Measurements from ENCODE around the gene PEBP1. TPM values are rescaled to one million over a fixed set of nuclear protein-coding genes. Genes with fewer than 3 reads are reported as not detected.
A peak's percentile ranks its signal among the peaks of the same experiment; 100 is the strongest.

The PEBP1 gene
- total RNA-seq, 5 donors from 2014 or later (not counting 1 experiment from before 2014, with no cell fraction given), result 86.4 to 107 (median 97.3) TPM

DNA sequence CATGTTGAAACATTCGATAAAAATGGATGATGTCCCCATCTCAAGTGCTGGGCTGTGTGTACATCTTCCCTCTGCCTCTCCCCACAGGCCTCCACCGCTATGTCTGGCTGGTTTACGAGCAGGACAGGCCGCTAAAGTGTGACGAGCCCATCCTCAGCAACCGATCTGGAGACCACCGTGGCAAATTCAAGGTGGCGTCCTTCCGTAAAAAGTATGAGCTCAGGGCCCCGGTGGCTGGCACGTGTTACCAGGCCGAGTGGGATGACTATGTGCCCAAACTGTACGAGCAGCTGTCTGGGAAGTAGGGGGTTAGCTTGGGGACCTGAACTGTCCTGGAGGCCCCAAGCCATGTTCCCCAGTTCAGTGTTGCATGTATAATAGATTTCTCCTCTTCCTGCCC is 8.6 kb downstream of the PEBP1 start:
- H3K27me3 Mint-ChIP-seq, result no peaks in the 10 kb centered on the region

DNA sequence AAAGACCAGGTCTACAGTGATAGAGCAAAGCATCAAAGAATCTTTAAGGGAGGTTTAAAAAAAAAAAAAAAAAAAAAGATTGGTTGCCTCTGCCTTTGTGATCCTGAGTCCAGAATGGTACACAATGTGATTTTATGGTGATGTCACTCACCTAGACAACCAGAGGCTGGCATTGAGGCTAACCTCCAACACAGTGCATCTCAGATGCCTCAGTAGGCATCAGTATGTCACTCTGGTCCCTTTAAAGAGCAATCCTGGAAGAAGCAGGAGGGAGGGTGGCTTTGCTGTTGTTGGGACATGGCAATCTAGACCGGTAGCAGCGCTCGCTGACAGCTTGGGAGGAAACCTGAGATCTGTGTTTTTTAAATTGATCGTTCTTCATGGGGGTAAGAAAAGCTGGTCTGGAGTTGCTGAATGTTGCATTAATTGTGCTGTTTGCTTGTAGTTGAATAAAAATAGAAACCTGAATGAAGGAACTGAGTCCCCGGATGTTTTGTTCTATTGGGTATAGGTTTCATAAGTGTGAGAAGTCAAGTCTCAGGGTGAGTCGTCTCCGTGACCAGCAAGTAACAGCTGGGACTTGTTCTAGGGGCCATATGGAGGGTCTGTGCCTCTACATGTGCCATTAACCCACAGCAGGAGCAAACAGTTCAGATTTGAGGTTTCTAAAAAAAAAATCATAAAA is 9.3 kb downstream of the PEBP1 start:
- H3K4me1 ChIP-seq (ENCODE audit: control insufficient read depth in 1 of 2, extremely low read depth in 1 of 2, insufficient read depth in 2 of 2, low read length in 2 of 2), result no peaks in the 10 kb centered on the region
- 83% methylated on average over 6 of the region's 7 CpGs for WGBS (ENCODE audit: insufficient coverage)
- no peaks in the 10 kb centered on the region for H3K9me3 ChIP-seq
- ChIA-PET CTCF (no interaction called here), POLR2A (no interaction called here)
- peak overlapping the region in 1 of 2 donors; percentile 64 for H3K27ac Mint-ChIP-seq
- no peaks in the 10 kb centered on the region for H3K27me3 Mint-ChIP-seq
- peaks cover 5 to 39% of the 10 kb centered on the region in 2 donors for H3K36me3 ChIP-seq (ENCODE audit: control insufficient read depth in 2 of 2, extremely low read depth in 1 of 2, insufficient read depth in 1 of 2, low read length in 1 of 2)
- H3K27me3 ChIP-seq (replicated peaks in 1 of 2; ENCODE audit: control insufficient read depth in 2 of 2, extremely low read depth in 1 of 2, insufficient read depth in 2 of 2, low read length in 1 of 2), result no peaks in the 10 kb centered on the region
- ATAC-seq (replicated peaks in 1 of 4), result no peak
- H3K4me3 Mint-ChIP-seq, result no peak overlapping the region
- H3K4me3 ChIP-seq (ENCODE audit: control insufficient read depth in 1 of 2, extremely low read depth in 1 of 2, low read length in 1 of 2), result no peak overlapping the region
- peaks cover 2 to 18% (median 2%) of the 10 kb centered on the region in 3 donors for H3K4me1 Mint-ChIP-seq
- no peak overlapping the region for H3K27ac ChIP-seq (ENCODE audit: low read length)
- no peaks in the 10 kb centered on the region for H3K9me3 Mint-ChIP-seq
- DNase-seq, result no peak
- peaks cover 47% of the 10 kb centered on the region for H3K36me3 Mint-ChIP-seq

More for the DNA sequence above, 8.6 kb downstream of the PEBP1 start:
- peaks cover 50% of the 10 kb centered on the region for H3K36me3 Mint-ChIP-seq
- POLR2A ChIA-PET, result no interaction called here
- H3K27ac Mint-ChIP-seq, result peak overlapping the region in 1 of 2 donors; percentile 16
- H3K4me3 Mint-ChIP-seq, result no peak overlapping the region
- no peak for ATAC-seq (replicated peaks in 1 of 4)
- Histone ChIP-seq H3K9me3 (no peaks in the 10 kb centered on the region), H3K27me3 (replicated peaks in 1 of 2; ENCODE audit: control insufficient read depth in 2 of 2, extremely low read depth in 1 of 2, insufficient read depth in 2 of 2, low read length in 1 of 2) (no peaks in the 10 kb centered on the region), H3K27ac (ENCODE audit: low read length) (no peak overlapping the region), H3K36me3 (ENCODE audit: control insufficient read depth in 2 of 2, extremely low read depth in 1 of 2, insufficient read depth in 1 of 2, low read length in 1 of 2) (peaks cover 7 to 45% of the 10 kb centered on the region in 2 donors), H3K4me1 (ENCODE audit: control insufficient read depth in 1 of 2, extremely low read depth in 1 of 2, insufficient read depth in 2 of 2, low read length in 2 of 2) (no peaks in the 10 kb centered on the region), H3K4me3 (ENCODE audit: control insufficient read depth in 1 of 2, extremely low read depth in 1 of 2, low read length in 1 of 2) (no peak overlapping the region)
- CTCF ChIA-PET, result no interaction called here
- 98% methylated on average over 10 of the region's 13 CpGs for WGBS (ENCODE audit: insufficient coverage)
- DNase-seq, result no peak
- peaks cover 2 to 18% (median 2%) of the 10 kb centered on the region in 3 donors for H3K4me1 Mint-ChIP-seq
- no peaks in the 10 kb centered on the region for H3K9me3 Mint-ChIP-seq

DNA sequence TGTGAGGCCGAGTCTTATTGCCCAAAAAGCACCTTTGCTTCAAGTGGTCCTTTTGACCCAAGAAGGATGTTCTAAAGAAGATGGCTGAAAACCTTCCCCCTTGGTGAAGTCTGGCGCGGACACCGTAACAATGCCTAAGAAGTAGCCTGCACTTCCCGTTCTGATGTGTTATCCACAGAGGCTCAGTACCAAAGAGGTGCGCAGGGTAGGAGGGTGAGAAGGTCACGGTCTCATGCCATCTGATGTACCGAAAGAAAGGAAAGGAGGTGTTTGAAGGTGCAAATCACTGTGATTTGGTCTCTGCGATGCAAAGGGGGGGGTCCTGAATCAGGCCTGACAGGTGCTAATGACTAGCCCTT is 9.9 kb downstream of the PEBP1 start:
- no peaks in the 10 kb centered on the region for H3K27me3 ChIP-seq (replicated peaks in 1 of 2; ENCODE audit: control insufficient read depth in 2 of 2, extremely low read depth in 1 of 2, insufficient read depth in 2 of 2, low read length in 1 of 2)
- no peaks in the 10 kb centered on the region for H3K4me1 ChIP-seq (ENCODE audit: control insufficient read depth in 1 of 2, extremely low read depth in 1 of 2, insufficient read depth in 2 of 2, low read length in 2 of 2)
- H3K36me3 ChIP-seq (ENCODE audit: control insufficient read depth in 2 of 2, extremely low read depth in 1 of 2, insufficient read depth in 1 of 2, low read length in 1 of 2), result peaks cover 5 to 37% of the 10 kb centered on the region in 2 donors
- no peaks in the 10 kb centered on the region for H3K9me3 ChIP-seq
- WGBS (ENCODE audit: insufficient coverage), result 91% methylated on average over 4 of the region's 9 CpGs
- no peaks in the 10 kb centered on the region for H3K9me3 Mint-ChIP-seq
- H3K27me3 Mint-ChIP-seq, result no peaks in the 10 kb centered on the region
- no peak overlapping the region for H3K27ac Mint-ChIP-seq
- DNase-seq (no peak), ATAC-seq (replicated peaks in 1 of 4) (no peak)
- no peak overlapping the region for H3K4me3 Mint-ChIP-seq
- ChIA-PET CTCF (no interaction called here), POLR2A (no interaction called here)
- peaks cover 2 to 18% (median 2%) of the 10 kb centered on the region in 3 donors for H3K4me1 Mint-ChIP-seq
- H3K4me3 ChIP-seq (ENCODE audit: control insufficient read depth in 1 of 2, extremely low read depth in 1 of 2, low read length in 1 of 2), result no peak overlapping the region
- H3K36me3 Mint-ChIP-seq, result peaks cover 48% of the 10 kb centered on the region
- no peak overlapping the region for H3K27ac ChIP-seq (ENCODE audit: low read length)

DNA sequence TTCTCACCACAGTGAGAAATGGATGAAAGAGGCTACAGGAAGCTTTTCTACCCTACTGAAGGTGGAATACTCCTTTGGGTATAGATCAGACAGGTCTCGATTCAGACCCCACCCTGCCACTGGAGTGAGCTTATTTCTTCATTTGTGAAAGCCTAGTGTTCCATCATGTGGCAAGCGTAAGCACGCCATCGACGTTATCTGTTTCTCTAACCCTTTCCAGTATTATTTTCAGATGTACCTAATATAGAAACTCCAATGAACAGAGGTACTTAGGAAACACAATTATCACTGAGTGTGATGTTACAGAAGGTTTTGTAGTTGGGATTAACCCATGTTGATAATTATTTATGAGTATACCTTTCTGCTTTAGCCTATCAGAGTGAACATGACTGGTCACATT is 12.4 kb downstream of the PEBP1 start:
- WGBS (ENCODE audit: insufficient coverage), result 88% methylated on average over 1 of the region's 5 CpGs
- Mint-ChIP-seq H3K9me3 (no peaks in the 10 kb centered on the region), H3K27me3 (no peaks in the 10 kb centered on the region), H3K4me1 (peaks cover 0 to 14% (median 2%) of the 10 kb centered on the region in 3 donors), H3K36me3 (peaks cover 48% of the 10 kb centered on the region), H3K27ac (no peak overlapping the region), H3K4me3 (no peak overlapping the region)
- DNase-seq, result no peak
- H3K36me3 ChIP-seq (ENCODE audit: control insufficient read depth in 2 of 2, extremely low read depth in 1 of 2, insufficient read depth in 1 of 2, low read length in 1 of 2), result peaks cover 5 to 50% of the 10 kb centered on the region in 2 donors
- no peaks in the 10 kb centered on the region for H3K4me1 ChIP-seq (ENCODE audit: control insufficient read depth in 1 of 2, extremely low read depth in 1 of 2, insufficient read depth in 2 of 2, low read length in 2 of 2)
- H3K27ac ChIP-seq (ENCODE audit: low read length), result no peak overlapping the region
- no peaks in the 10 kb centered on the region for H3K27me3 ChIP-seq (replicated peaks in 1 of 2; ENCODE audit: control insufficient read depth in 2 of 2, extremely low read depth in 1 of 2, insufficient read depth in 2 of 2, low read length in 1 of 2)
- CTCF ChIA-PET, result no interaction called here
- no peaks in the 10 kb centered on the region for H3K9me3 ChIP-seq
- POLR2A ChIA-PET, result no interaction called here
- no peak for ATAC-seq (replicated peaks in 1 of 4)
- no peak overlapping the region for H3K4me3 ChIP-seq (ENCODE audit: control insufficient read depth in 1 of 2, extremely low read depth in 1 of 2, low read length in 1 of 2)

DNA sequence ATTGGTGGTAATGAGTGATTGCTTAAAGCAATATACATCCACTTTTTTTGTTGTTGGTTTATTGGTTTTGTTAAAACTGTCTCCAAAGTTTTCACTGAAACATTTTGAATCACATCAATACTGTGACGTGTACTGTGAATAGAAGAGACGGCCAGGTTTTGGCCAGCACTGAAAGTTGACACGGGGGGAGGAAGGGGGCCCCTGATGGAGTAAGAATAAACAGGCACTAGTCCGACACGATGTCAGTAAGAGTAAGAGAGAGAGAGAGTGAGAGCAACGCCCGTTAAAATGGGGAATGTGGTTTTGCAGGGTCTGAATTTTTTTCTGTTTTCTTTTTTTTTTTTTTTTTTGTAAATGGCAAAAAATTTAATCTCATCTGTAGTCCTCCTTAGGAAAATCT is 14.7 kb downstream of the PEBP1 start:
- no CpG with 5 or more reads among the region's 7 CpGs for WGBS (ENCODE audit: insufficient coverage)
- CTCF ChIA-PET, result interaction anchor here in 1 of 2 donors (0.8 kb wide), 1 partner anchor 12 kb away, joined by 3 read pairs; no protein-coding TSS in a partner anchor
- Histone ChIP-seq H3K4me1 (ENCODE audit: control insufficient read depth in 1 of 2, extremely low read depth in 1 of 2, insufficient read depth in 2 of 2, low read length in 2 of 2) (no peaks in the 10 kb centered on the region), H3K4me3 (ENCODE audit: control insufficient read depth in 1 of 2, extremely low read depth in 1 of 2, low read length in 1 of 2) (no peak overlapping the region), H3K27ac (ENCODE audit: low read length) (no peak overlapping the region), H3K36me3 (ENCODE audit: control insufficient read depth in 2 of 2, extremely low read depth in 1 of 2, insufficient read depth in 1 of 2, low read length in 1 of 2) (peaks cover 0 to 38% of the 10 kb centered on the region in 2 donors), H3K27me3 (replicated peaks in 1 of 2; ENCODE audit: control insufficient read depth in 2 of 2, extremely low read depth in 1 of 2, insufficient read depth in 2 of 2, low read length in 1 of 2) (no peaks in the 10 kb centered on the region), H3K9me3 (no peaks in the 10 kb centered on the region)
- DNase-seq (no peak), ATAC-seq (replicated peaks in 1 of 4) (no peak)
- Mint-ChIP-seq H3K4me1 (peaks cover 0 to 7% (median 0%) of the 10 kb centered on the region in 3 donors), H3K27ac (peak overlapping the region; percentile 31 to 37), H3K27me3 (no peaks in the 10 kb centered on the region), H3K4me3 (no peak overlapping the region), H3K9me3 (no peaks in the 10 kb centered on the region), H3K36me3 (peaks cover 32% of the 10 kb centered on the region)
- POLR2A ChIA-PET, result no interaction called here

DNA sequence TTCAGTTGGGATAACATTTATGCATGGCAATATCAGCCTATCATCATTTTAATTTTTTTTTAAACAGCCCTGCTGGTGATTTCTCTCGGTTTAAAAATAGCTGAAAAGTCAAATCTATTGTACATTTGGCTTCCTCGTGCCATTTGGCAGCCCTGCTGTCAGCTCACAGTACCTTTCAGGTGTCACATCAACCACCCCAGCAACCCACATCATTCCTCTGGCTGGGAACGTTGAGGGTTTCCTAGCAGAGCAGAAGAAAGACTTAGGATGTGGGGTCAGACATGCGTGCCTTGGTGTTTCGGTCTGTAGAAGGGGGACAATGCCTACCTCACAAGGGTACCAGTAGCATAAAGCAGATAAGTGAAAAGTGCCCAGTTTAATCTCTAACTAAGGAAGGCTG is 15.8 kb downstream of the PEBP1 start:
- H3K9me3 Mint-ChIP-seq, result no peaks in the 10 kb centered on the region
- Histone ChIP-seq H3K4me1 (ENCODE audit: control insufficient read depth in 1 of 2, extremely low read depth in 1 of 2, insufficient read depth in 2 of 2, low read length in 2 of 2) (no peaks in the 10 kb centered on the region), H3K36me3 (ENCODE audit: control insufficient read depth in 2 of 2, extremely low read depth in 1 of 2, insufficient read depth in 1 of 2, low read length in 1 of 2) (peaks cover 0 to 43% of the 10 kb centered on the region in 2 donors), H3K4me3 (ENCODE audit: control insufficient read depth in 1 of 2, extremely low read depth in 1 of 2, low read length in 1 of 2) (no peak overlapping the region), H3K9me3 (no peaks in the 10 kb centered on the region), H3K27me3 (replicated peaks in 1 of 2; ENCODE audit: control insufficient read depth in 2 of 2, extremely low read depth in 1 of 2, insufficient read depth in 2 of 2, low read length in 1 of 2) (no peaks in the 10 kb centered on the region), H3K27ac (ENCODE audit: low read length) (no peak overlapping the region)
- no peak for ATAC-seq (replicated peaks in 1 of 4)
- H3K27me3 Mint-ChIP-seq, result no peaks in the 10 kb centered on the region
- peaks cover 0 to 7% (median 0%) of the 10 kb centered on the region in 3 donors for H3K4me1 Mint-ChIP-seq
- no peak overlapping the region for H3K27ac Mint-ChIP-seq
- no peak overlapping the region for H3K4me3 Mint-ChIP-seq
- no peak for DNase-seq
- POLR2A ChIA-PET, result interaction anchor here in 1 of 2 donors (0.5 kb wide), 1 partner anchor 17 kb away, joined by 3 read pairs; no protein-coding TSS in a partner anchor
- CTCF ChIA-PET, result no interaction called here
- 88% methylated on average over 1 of the region's 5 CpGs for WGBS (ENCODE audit: insufficient coverage)
- H3K36me3 Mint-ChIP-seq, result peaks cover 28% of the 10 kb centered on the region
